Parathyroid adenoma (tissue), 2 donors: ENCODE results near the gene ASPRV1.

Source experiments
- H2AFZ ChIP-seq: fragments of 300-600 bp; sonication (generic); one replicate; pipeline ENCODE4 v1.7.0; 2017; ENCODE audit warnings: antibody characterized with exemption, mild to moderate bottlenecking
- H3K27ac ChIP-seq: fragments of 300-600 bp; sonication (generic); one replicate; pipeline ENCODE4 v1.7.0; 2017
- H3K27me3 ChIP-seq: fragments of 300-600 bp; sonication (generic); one replicate; pipeline ENCODE4 v1.7.0; 2017; ENCODE audit warnings: low read length; ENCODE audit not compliant: control insufficient read depth, insufficient read depth
- H3K36me3 ChIP-seq: fragments of 300-600 bp; sonication (generic); one replicate; pipeline ENCODE4 v1.7.0; 2017; ENCODE audit warnings: low read length; ENCODE audit not compliant: control insufficient read depth, insufficient read depth
- H3K4me1 ChIP-seq: fragments of 300-600 bp; sonication (generic); one replicate; pipeline ENCODE4 v1.7.0; 2017; ENCODE audit warnings: control low read depth
- H3K4me2 ChIP-seq: fragments of 300-600 bp; sonication (generic); one replicate; pipeline ENCODE4 v1.7.0; 2017; ENCODE audit warnings: low read length
- H3K4me3 ChIP-seq: fragments of 300-600 bp; sonication (generic); one replicate; pipeline ENCODE4 v1.7.0; 2017; ENCODE audit warnings: low read depth, low read length
- H3K79me2 ChIP-seq: fragments of 300-600 bp; sonication (generic); one replicate; pipeline ENCODE4 v1.7.0; 2017; ENCODE audit warnings: control low read depth
- H3K9ac ChIP-seq: fragments of 300-600 bp; sonication (generic); one replicate; pipeline ENCODE4 v1.7.0; 2017; ENCODE audit warnings: mild to moderate bottlenecking
- H3K9me3 ChIP-seq: fragments of 300-600 bp; sonication (generic); one replicate; pipeline ENCODE4 v1.7.0; 2017; ENCODE audit warnings: low read length; ENCODE audit not compliant: control insufficient read depth
- TF ChIP-seq, protein P1 (sequence below): fragments of 300-600 bp; sonication (generic); IDR thresholded peaks from one replicate; pipeline ENCODE4 v1.7.0; 2017; ENCODE audit warnings: antibody characterized with exemption, mild to moderate bottlenecking
- donor health status: primary hyperparathyroidism.

ASPRV1 gene

DNA sequence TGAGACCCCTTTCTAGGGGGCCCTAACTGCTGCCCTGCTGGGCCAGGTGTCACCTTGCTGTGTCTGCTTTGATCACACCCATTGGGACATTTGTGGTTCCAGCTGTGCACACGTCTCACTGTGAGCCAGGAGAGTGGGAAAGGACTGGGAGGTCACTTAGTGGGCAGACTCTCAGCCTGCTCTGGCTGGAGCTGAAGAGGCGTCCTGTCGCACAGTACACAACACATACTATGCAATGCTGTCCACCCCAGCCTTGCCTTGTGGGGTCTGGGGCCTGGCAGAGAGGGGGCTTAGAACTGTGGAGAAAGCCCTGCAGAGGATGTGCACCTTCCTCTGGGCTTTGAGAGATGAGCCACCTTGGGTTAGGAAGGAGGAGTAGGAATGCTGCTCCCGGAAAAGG is 25.3 kb upstream of the ASPRV1 start:
- TF ChIP-seq, protein P1, sequence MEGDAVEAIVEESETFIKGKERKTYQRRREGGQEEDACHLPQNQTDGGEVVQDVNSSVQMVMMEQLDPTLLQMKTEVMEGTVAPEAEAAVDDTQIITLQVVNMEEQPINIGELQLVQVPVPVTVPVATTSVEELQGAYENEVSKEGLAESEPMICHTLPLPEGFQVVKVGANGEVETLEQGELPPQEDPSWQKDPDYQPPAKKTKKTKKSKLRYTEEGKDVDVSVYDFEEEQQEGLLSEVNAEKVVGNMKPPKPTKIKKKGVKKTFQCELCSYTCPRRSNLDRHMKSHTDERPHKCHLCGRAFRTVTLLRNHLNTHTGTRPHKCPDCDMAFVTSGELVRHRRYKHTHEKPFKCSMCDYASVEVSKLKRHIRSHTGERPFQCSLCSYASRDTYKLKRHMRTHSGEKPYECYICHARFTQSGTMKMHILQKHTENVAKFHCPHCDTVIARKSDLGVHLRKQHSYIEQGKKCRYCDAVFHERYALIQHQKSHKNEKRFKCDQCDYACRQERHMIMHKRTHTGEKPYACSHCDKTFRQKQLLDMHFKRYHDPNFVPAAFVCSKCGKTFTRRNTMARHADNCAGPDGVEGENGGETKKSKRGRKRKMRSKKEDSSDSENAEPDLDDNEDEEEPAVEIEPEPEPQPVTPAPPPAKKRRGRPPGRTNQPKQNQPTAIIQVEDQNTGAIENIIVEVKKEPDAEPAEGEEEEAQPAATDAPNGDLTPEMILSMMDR: no peak
- H2AFZ ChIP-seq: no peak overlapping the region
- H3K9me3 ChIP-seq: no peaks in the 10 kb centered on the region
- no peak overlapping the region for H3K9ac ChIP-seq
- H3K4me1 ChIP-seq: no peaks in the 10 kb centered on the region
- no peak overlapping the region for H3K27ac ChIP-seq
- no peaks in the 10 kb centered on the region for H3K27me3 ChIP-seq
- H3K36me3 ChIP-seq: no peaks in the 10 kb centered on the region
- no peak overlapping the region for H3K4me3 ChIP-seq
- H3K79me2 ChIP-seq: no peaks in the 10 kb centered on the region
- no peak overlapping the region for H3K4me2 ChIP-seq

DNA sequence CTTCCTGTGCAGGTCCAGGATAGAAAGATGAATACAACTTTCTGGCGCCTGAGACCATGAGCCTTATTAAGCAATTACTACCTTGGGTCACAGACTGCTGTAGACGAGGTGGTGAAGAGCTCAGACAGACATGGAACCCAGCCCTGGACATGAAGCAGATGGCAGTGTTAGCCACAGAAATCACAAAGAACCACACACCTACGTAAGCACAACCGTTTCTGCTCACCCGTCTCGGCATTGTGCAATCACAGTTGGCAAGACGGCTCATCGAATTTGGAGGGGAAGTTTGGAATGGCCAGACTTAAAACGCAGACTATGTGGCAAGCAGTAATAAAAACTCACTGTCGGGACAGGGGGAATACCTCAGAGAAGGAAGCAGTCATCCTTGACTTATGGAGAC is 24.3 kb upstream of the ASPRV1 start:
- Histone ChIP-seq H3K4me1 (no peaks in the 10 kb centered on the region), H2AFZ (no peak overlapping the region), H3K79me2 (no peaks in the 10 kb centered on the region), H3K27me3 (no peaks in the 10 kb centered on the region), H3K27ac (no peak overlapping the region), H3K4me2 (no peak overlapping the region), H3K9me3 (no peaks in the 10 kb centered on the region), H3K4me3 (no peak overlapping the region), H3K9ac (no peak overlapping the region), H3K36me3 (no peaks in the 10 kb centered on the region)
- TF ChIP-seq, protein P1: no peak

DNA sequence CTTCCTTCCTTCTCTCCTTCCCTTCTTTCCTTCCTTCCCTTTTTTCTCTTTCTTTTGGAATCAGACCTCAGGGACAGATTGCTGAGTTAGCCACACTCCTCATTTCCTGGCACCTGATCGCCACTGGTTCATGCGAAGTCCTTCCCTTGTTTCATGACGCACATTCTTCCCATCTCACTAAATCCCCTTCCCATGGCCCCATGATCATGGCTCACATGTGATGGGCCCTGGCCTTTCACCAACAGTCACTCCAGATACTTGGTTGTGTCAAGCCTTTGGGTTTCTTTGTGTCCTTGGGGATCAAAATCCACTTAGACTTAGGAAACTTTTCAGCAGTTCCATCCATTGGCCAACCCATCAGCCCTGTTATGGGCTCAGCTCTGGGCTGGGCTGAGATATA is 23.8 kb upstream of the ASPRV1 start:
- Histone ChIP-seq H3K9ac (no peak overlapping the region), H3K4me1 (no peaks in the 10 kb centered on the region), H3K27me3 (no peaks in the 10 kb centered on the region), H3K36me3 (no peaks in the 10 kb centered on the region), H3K27ac (no peak overlapping the region), H3K4me3 (no peak overlapping the region), H3K9me3 (no peaks in the 10 kb centered on the region), H2AFZ (no peak overlapping the region), H3K79me2 (no peaks in the 10 kb centered on the region), H3K4me2 (no peak overlapping the region)
- TF ChIP-seq, protein P1: no peak

DNA sequence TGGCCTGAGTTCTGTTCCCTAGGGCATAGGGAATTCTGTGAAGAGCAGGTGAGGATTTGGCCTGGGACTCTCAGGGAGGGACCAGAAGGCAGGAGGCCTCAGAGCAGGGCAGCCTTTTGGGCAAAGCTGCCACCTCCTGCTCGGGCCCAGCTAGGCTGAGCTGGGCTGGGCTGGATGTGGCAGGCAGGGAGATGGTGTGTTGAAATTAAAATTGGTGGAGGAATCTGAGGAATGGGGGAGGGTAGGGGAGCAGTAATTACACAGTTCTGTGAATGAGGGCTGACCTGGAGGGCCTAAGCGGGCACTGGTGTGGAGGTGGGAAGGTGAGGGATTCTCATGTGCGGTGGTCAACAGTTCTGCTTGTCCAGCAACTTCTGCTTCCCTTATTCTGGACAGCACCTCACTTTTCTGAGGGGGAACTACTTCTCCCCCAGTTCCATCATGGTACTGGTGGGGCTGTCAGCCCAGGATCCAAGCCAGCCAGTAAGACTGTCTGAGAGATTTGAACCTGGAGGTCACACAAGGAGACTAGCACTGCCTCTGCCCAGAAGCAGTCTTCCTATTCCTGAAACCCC is 22.0 kb upstream of the ASPRV1 start:
- Histone ChIP-seq H3K4me2 (no peak overlapping the region), H2AFZ (no peak overlapping the region), H3K4me3 (no peak overlapping the region), H3K4me1 (no peaks in the 10 kb centered on the region), H3K9ac (no peak overlapping the region), H3K36me3 (no peaks in the 10 kb centered on the region), H3K27ac (no peak overlapping the region), H3K27me3 (no peaks in the 10 kb centered on the region), H3K9me3 (no peaks in the 10 kb centered on the region), H3K79me2 (no peaks in the 10 kb centered on the region)
- TF ChIP-seq, protein P1: no peak
